NCI-H2196 treated with DMSO at 0.1 percent for 48 hours (cell line): ENCODE measurements around the gene CYP4V2.

Source experiments
- DNase-seq: peaks from one replicate; lab custom pipeline; 2025; ENCODE audit not compliant: unreplicated experiment; lab: John Stamatoyannopoulos, UW

Gene CYP4V2

GRCh38 chr4:186188107-186188506 lies 3.3 kb upstream of the CYP4V2 start:
- DNase-seq = no peak

DNA sequence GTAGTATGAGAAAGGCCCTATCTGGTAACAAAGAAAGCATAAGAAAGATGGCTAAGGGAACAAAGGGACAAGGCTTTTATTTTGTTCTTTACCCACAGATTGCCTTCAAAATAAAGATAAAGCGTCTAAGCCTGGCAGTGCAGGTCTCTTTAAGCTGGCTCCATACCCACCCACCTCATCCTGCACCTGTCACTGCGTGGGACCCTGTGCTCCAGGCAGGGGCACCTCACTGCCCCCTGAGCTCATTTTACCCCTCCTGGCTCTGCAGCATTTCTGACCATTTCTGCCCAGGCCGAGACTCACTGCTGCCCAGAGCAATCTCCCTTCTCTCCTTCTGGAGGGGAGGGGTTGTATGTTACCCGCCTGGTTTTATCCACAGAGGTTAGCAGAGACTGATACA lies 1.7 kb upstream of the CYP4V2 start:
- no peak for DNase-seq

DNA sequence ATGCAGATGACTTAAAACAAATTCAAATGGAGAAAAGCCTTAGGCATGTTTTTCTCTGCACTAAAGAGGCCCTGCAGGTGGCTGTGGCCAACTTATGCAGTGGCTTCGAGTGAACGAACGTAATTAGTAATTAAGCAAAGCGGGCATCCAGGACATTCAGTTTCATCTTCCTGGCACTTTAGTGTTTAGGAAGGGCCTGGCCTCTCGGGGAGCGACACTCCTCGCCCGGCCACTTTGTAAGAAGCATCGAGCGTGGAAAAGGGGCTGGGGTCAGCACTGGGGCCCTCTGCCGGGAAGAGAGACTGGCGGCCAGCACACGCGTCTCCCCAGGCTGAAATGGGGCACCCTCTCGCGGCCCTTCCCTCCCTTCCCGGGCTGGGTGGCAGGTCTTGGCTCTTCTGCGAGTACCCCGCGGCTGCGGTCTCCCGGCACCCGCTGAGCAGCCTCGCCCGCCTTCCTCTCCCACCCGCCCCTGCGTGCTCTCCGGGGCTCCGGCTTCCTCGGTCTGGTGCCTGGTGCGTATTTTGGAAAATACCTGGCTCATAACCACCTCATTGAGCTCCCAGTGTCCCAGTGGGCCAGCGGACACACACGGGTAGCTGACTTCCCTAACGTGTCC lies 677 bp upstream of the CYP4V2 start:
- no peak for DNase-seq

- no peak for DNase-seq
These were observed 772 bp downstream of the CYP4V2 start for GRCh38 chr4:186192066-186192612.

- DNase-seq = no peak
These were observed 2.5 kb downstream of the CYP4V2 start for GRCh38 chr4:186193851-186194250.

DNA sequence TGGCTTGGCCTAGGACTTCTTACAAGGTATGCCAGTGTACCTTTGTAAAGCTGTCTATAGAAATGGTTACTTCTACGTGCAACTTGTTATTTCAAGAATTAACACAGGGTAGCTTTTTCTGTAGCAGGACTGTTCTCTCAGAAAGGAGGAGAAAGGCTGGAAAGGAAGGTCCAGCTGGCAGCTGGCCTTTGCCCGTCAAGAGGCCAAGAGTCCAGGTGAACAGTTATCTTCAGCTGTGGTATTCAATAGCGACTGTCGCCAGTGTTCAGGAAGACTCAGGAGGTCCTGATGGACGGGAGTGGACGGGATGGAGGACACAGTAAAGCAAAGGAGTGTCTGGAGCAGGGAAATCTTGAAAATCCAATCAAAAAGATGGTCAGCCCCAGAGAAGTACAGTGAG lies 4.7 kb downstream of the CYP4V2 start:
- no peak for DNase-seq

- no peak for DNase-seq
These were observed 9.1 kb downstream of the CYP4V2 start for GRCh38 chr4:186200516-186200915.

DNA sequence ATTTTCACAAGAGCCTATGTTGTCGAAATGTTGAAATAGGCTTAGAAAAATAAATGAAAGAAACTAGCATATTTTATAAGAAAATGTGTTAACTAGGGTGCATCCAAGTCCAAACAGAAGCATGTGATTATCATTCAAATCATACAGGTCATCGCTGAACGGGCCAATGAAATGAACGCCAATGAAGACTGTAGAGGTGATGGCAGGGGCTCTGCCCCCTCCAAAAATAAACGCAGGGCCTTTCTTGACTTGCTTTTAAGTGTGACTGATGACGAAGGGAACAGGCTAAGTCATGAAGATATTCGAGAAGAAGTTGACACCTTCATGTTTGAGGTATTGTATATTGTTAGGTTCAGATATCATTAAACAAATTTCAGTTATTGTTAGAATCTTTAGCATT lies 9.6 kb downstream of the CYP4V2 start:
- DNase-seq = no peak

- no peak for DNase-seq
These were observed 10.3 kb downstream of the CYP4V2 start for GRCh38 chr4:186201535-186202230.

GRCh38 chr4:186202490-186203140 lies 11.2 kb downstream of the CYP4V2 start:
- no peak for DNase-seq

GRCh38 chr4:186203406-186203805 lies 12.0 kb downstream of the CYP4V2 start:
- no peak for DNase-seq

DNA sequence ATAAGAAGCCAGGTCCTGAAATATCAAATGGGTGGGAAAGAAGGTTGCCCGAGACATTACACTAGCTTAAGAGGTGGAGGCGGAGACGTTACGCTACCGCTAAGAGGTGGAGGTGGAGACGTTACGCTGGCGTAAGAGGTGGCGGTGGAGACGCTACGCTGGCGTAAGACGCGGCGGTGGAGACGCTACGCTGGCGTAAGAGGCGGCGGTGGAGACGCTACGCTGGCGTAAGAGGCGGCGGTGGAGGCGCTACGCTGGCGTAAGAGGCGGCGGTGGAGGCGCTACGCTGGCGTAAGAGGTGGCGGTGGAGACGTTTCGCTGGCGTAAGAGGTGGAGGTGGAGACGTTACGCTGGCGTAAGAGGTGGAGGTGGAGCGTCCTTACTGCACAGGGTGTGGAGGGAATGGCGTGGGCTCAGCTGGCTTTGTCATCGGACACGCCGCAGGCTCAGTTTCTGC lies 12.8 kb downstream of the CYP4V2 start:
- no peak for DNase-seq

- DNase-seq = no peak
These were observed 13.3 kb downstream of the CYP4V2 start for GRCh38 chr4:186204686-186205085.

GRCh38 chr4:186205156-186205555 lies 13.8 kb downstream of the CYP4V2 start:
- no peak for DNase-seq

DNA sequence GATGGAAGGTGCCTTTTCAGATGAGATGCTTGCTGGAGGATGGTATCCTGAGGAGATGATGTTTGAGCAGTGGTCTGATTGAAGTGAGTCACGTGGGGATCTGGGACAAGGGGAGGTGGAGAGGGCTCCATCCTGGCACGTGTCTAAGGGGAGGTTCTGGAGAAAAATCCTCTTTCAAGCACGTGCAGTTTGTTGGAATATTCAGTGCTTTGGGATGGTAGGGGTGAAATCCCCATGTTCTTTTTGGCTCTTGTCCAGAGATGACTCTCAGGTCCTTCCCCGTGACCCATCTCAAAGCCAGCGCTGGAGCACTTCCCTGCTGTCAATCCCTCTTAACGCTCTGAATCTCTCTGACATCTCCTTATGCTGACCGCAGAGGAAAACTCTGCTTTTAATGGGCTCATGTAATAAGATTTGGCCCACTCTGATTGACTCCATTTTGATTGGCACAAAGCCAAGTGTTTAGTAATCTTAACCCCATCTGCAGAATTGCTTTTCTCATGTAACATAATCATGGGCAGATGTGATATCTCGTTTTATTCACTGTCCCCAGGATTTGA lies 25.2 kb downstream of the CYP4V2 start:
- no peak for DNase-seq

DNA sequence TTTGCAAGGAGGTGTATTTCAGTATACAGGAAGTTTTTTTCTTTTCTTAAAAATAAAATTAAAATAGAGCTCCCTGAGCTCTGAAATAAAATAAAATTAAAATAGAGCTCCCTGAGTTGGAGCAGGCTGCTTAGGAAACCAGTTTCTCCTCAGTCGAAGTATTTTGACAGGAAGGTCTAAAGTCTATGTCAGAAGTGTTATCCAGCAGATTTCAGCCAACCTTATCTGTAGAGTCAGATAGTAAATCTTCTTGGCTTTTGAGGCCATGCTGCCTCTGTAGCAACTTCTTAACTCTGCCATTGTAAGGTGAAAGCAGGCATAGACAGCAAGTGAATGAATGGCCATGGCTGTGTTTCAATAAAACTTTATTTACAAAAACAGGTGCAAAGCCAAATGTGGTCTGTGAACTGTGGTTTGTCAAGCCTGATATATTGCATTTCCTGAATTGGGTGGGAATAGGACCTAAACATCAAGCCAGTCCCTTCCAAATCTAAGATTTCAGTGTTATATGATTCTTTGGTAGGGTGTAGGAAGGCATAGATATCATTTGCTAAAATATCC lies 26.4 kb downstream of the CYP4V2 start:
- DNase-seq = no peak

DNA sequence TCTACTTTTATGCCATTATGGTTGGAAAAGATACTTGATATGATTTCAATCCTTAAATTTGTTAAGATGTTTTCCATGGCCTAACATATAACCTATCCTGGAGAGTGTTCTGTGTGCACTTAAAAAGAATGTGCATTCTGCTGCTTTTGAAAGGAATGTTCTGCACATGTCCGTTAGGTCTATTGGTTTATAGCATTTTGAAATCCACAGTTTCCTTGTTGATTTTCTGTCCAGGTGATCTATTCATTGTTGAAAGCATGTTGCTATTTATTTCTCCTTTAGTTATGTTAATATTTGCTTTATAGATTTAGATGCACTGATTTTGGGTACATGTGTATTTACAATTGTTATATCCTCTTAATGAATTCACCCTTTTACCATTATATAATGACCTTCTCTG lies 30.3 kb downstream of the CYP4V2 start:
- DNase-seq = no peak

DNA sequence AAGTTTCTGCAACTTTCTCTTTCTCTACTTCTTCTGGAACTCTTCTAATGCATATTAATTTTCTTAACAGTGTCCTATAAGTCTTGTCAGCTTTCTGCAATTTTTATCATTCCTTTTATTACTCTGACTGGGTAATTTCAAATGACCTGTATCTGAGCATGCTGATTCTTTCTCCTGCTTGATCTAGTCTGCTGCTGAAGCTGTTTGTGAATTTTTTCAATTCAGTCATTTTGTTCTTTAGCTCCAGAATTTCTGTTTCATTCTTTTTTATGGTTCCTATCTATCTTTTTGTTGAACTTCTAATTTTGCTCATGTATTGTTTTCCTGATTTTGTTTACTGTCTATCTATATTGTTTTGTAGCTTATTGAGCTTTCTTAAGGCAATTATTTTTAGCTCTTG lies 34.5 kb downstream of the CYP4V2 start:
- no peak for DNase-seq

DNA sequence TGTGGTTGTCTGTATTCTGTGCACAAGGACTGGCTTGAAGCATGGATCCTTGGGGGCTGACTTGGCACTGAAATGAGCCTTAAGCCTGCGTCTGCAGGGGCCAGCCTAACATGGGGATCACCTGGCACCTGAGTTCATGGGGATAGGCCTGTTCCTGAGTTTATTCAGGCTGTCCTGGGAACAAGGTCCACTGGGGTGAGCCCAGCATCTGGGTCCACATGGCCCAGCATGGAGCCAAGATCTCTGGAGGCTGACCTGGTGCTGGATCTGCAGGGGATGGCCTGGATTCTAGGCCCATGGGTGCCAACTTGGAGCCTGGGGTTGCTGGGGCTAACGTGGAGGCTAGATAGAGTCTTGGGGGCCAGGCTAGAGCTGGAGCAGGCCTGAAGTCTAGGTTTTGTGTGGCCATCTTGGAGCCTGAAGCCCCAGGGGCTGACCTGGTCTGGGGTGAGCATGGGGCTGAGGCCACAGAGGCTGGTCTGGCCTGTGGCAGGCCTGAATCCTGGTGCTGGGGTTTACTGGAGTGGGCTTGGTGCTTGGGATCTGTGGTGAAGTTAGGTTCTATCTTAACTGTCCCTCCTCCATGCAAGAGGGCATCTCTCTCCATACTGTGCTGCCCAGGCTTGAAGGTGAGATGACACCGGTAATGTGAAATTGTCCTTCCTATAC lies 35.3 kb downstream of the CYP4V2 start:
- DNase-seq = no peak

DNA sequence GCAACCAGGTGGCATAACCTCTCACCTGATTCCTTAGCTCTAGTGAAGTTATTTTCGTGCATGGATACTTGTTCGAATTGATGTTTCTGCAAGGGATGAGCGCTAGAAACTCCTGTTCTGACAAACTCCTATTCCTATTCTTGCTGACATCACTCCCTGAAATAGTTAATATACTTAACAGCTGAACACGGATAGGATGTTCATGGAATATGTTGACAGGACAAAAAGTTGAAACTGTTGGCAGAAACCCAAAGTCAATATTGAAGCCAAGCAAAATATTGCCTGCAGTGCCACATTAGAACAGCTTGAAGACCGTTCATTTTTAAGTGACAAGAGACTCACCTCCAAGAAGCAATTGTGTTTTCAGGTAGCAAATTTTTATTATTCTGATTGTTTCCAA lies 35.9 kb downstream of the CYP4V2 start, which contains the start of gene KLKB1:
TSS of gene KLKB1 (plus strand) at position 287 of the 400 bp plus-strand sequence. CDS start 689 bp downstream, outside the sequence.
- no peak for DNase-seq
